Pons (tissue), 1 donor: Measurements from ENCODE around the gene OR51E1.

Source experiments
- DNase-seq: peaks from one replicate; pipeline ENCODE4 v3.0.0-alpha.2; 2016; ENCODE audit warnings: low spot score

The OR51E1 gene

GRCh38 chr11:4643682-4644081 is at the start of gene OR51E1:
OR51E1 (plus strand) TSS chr11:4643982; CDS start chr11:4652527, 8,545 bp downstream.
- DNase-seq: no peak

- DNase-seq: no peak
Observed at GRCh38 chr11:4605057-4605456, 38.7 kb upstream of the OR51E1 start.

- peak; percentile 4 for DNase-seq
Observed at GRCh38 chr11:4606231-4607015, 37.4 kb upstream of the OR51E1 start.

- peak; percentile 44 for DNase-seq
Observed at GRCh38 chr11:4607096-4607495, 36.7 kb upstream of the OR51E1 start.

- peak; percentile 97 for DNase-seq
Observed at GRCh38 chr11:4607781-4608666, 35.8 kb upstream of the OR51E1 start, which contains the start of gene TRIM68. TRIM68 (minus strand) TSS chr11:4608231; CDS start chr11:4605504, 2,727 bp downstream.

- peak; percentile 14 for DNase-seq
Observed at GRCh38 chr11:4610258-4610935, 33.4 kb upstream of the OR51E1 start.

GRCh38 chr11:4611986-4612385 is 31.8 kb upstream of the OR51E1 start:
- no peak for DNase-seq

- DNase-seq: no peak
Observed at GRCh38 chr11:4615856-4616444, 27.8 kb upstream of the OR51E1 start.

- no peak for DNase-seq
Observed at GRCh38 chr11:4619514-4619913, 24.3 kb upstream of the OR51E1 start.

GRCh38 chr11:4626207-4627099 is 17.3 kb upstream of the OR51E1 start:
- DNase-seq: peak; percentile 34

GRCh38 chr11:4636136-4636535 is 7.6 kb upstream of the OR51E1 start:
- no peak for DNase-seq

- peak; percentile 64 for DNase-seq
Observed at GRCh38 chr11:4636962-4637661, 6.7 kb upstream of the OR51E1 start, which contains the start of gene OR51D1. OR51D1 (plus strand) TSS chr11:4637477; CDS start chr11:4639791, 2,314 bp downstream.

- no peak for DNase-seq
Observed at GRCh38 chr11:4637662-4638047, 6.1 kb upstream of the OR51E1 start.

GRCh38 chr11:4639931-4640330 is 3.9 kb upstream of the OR51E1 start:
- no peak for DNase-seq

- DNase-seq: no peak
Observed at GRCh38 chr11:4641501-4641900, 2.3 kb upstream of the OR51E1 start.

GRCh38 chr11:4642043-4642442 is 1.7 kb upstream of the OR51E1 start:
- DNase-seq: no peak

GRCh38 chr11:4643076-4643475 is 706 bp upstream of the OR51E1 start:
- no peak for DNase-seq

- no peak for DNase-seq
Observed at GRCh38 chr11:4644233-4644632, 451 bp downstream of the OR51E1 start.

- no peak for DNase-seq
Observed at GRCh38 chr11:4645974-4646373, 2.2 kb downstream of the OR51E1 start.

- no peak for DNase-seq
Observed at GRCh38 chr11:4647766-4648165, 4.0 kb downstream of the OR51E1 start.
